ENCODE data around the gene ADRA1B.

The ADRA1B gene

GRCh38 chr5:159928122-159928909 lies 12.0 kb downstream of the ADRA1B start:
- TF ChIP-seq, protein P1, sequence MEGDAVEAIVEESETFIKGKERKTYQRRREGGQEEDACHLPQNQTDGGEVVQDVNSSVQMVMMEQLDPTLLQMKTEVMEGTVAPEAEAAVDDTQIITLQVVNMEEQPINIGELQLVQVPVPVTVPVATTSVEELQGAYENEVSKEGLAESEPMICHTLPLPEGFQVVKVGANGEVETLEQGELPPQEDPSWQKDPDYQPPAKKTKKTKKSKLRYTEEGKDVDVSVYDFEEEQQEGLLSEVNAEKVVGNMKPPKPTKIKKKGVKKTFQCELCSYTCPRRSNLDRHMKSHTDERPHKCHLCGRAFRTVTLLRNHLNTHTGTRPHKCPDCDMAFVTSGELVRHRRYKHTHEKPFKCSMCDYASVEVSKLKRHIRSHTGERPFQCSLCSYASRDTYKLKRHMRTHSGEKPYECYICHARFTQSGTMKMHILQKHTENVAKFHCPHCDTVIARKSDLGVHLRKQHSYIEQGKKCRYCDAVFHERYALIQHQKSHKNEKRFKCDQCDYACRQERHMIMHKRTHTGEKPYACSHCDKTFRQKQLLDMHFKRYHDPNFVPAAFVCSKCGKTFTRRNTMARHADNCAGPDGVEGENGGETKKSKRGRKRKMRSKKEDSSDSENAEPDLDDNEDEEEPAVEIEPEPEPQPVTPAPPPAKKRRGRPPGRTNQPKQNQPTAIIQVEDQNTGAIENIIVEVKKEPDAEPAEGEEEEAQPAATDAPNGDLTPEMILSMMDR (IDR thresholded peaks at IDR 0.05; ENCODE audit: low read depth, low read length): no peak
- H3K4me3 ChIP-seq (ENCODE audit: low read depth, low read length): peak overlapping the region; percentile 47

DNA sequence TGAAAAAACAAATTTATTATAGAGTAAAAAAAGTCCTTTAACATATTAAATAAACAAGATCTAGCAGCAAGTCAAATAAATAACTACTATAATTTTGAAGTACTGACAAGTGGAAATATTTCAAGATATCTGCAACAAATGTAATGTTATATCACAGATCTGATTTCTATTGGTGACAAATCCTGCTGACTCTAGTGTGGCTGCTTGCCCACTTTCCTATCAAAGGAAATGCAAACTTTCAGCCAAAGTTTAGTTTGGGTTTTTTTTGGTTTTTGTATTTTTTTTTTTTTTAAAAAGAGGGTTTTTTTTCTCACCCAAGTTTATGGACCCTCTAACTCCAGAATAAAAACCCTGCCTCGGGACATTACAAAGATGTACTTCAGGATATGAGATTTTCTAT lies 12.9 kb downstream of the ADRA1B start:
- TF ChIP-seq, protein P1 (IDR thresholded peaks at IDR 0.05; ENCODE audit: low read depth, low read length): no peak

GRCh38 chr5:159933531-159934485 lies 17.5 kb downstream of the ADRA1B start:
- TF ChIP-seq, protein P1 (IDR thresholded peaks at IDR 0.05; ENCODE audit: low read depth, low read length): no peak
- no peak overlapping the region for H3K4me3 ChIP-seq (ENCODE audit: low read depth, low read length)

More for the DNA sequence above, 12.9 kb downstream of the ADRA1B start:
- H3K4me3 ChIP-seq (ENCODE audit: low read depth, low read length): no peak overlapping the region

GRCh38 chr5:159935946-159936345 lies 19.7 kb downstream of the ADRA1B start:
- no peak overlapping the region for H3K4me3 ChIP-seq (ENCODE audit: low read depth, low read length)
- TF ChIP-seq, protein P1 (IDR thresholded peaks at IDR 0.05; ENCODE audit: low read depth, low read length): no peak

DNA sequence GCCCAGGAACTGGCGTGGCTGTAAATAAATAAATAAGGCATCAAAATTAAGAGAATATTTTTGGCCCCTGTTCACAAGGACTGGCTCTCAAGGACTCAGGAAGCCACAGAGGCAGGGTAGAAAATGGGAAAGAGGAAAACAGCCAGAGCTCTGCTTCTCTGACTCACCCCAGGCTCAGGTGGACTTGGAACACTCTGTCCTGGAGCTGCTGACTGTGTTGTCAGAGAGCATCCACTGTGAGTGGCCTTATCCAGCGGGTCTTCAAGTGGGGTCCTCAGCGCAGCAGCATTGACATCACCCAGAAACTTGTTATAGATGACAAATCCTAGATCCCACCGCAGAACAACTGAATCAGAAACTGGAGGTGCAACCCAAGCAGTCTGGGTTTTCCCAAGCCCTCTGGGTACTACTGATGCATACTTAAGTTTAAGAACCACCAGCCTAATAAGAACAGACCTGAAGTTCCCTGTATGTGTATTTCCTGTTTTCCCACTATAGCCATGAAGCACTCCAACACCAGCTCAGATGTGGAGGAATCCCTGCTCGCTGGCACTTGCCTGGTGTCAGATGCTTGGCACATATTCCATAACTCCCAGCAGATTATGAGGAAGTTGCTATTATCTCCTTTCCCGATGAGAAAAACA lies 20.5 kb downstream of the ADRA1B start:
- TF ChIP-seq, protein P1 (IDR thresholded peaks at IDR 0.05; ENCODE audit: low read depth, low read length): no peak
- H3K4me3 ChIP-seq (ENCODE audit: low read depth, low read length): no peak overlapping the region

DNA sequence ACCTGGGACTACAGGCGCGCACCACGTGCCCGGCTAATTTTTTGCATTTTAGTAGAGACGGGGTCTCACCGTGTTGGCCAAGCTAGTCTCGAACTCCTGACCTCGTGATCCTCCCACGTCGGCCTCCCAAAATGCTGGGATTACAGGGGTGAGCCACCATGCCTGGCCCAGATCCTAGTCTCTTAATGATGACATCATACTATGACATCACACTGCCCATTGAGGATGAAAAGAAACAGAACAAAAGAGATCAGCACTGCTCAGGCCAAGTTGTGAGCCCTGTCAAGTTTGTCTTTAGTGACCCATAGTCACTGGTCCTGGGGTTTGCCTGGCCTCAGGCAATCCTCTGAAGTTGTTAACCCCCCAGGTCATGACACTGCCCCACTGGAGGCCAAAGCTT lies 21.3 kb downstream of the ADRA1B start:
- no peak overlapping the region for H3K4me3 ChIP-seq (ENCODE audit: low read depth, low read length)
- TF ChIP-seq, protein P1 (IDR thresholded peaks at IDR 0.05; ENCODE audit: low read depth, low read length): no peak

Data from WI38 (cell line).